Measurements from ENCODE around the gene AGBL1. TPM values are rescaled to one million over a fixed set of nuclear protein-coding genes. Genes with fewer than 3 reads are reported as not detected.
"Not testable (repeated sequence)": the region's sequence is repeated elsewhere in the genome, so short reads cannot be mapped to it uniquely, and the experiment has no call there.

The AGBL1 gene
- total RNA-seq, 1 donor from 2014 or later: not detected

- DNase-seq (ENCODE audit: low read depth in 2 of 2): no peak
These were observed 778.0 kb downstream of the AGBL1 start for GRCh38 chr15:86857701-86858100.

GRCh38 chr15:86863226-86863915, 783.7 kb downstream of the AGBL1 start:
- peak in 1 of 2 donors; percentile 1 for DNase-seq (ENCODE audit: low read depth in 2 of 2)

- DNase-seq (ENCODE audit: low read depth in 2 of 2): no peak
These were observed 786.2 kb downstream of the AGBL1 start for GRCh38 chr15:86865920-86866319.

GRCh38 chr15:86870846-86871245, 791.2 kb downstream of the AGBL1 start:
- no peak for DNase-seq (ENCODE audit: low read depth in 2 of 2)

- DNase-seq (ENCODE audit: low read depth in 2 of 2): no peak
These were observed 792.3 kb downstream of the AGBL1 start for GRCh38 chr15:86871964-86872363.

GRCh38 chr15:86872782-86873181, 793.1 kb downstream of the AGBL1 start:
- no peak for DNase-seq (ENCODE audit: low read depth in 2 of 2)

GRCh38 chr15:86875067-86875466, 795.4 kb downstream of the AGBL1 start:
- no peak for DNase-seq (ENCODE audit: low read depth in 2 of 2)

GRCh38 chr15:86876387-86876944, 796.8 kb downstream of the AGBL1 start:
- DNase-seq (ENCODE audit: low read depth in 2 of 2): no peak

GRCh38 chr15:86877171-86877631, 797.5 kb downstream of the AGBL1 start:
- DNase-seq (ENCODE audit: low read depth in 2 of 2): no peak

- not testable (repeated sequence) for DNase-seq (ENCODE audit: low read depth in 2 of 2)
These were observed 799.2 kb downstream of the AGBL1 start for GRCh38 chr15:86878844-86879243.

- DNase-seq (ENCODE audit: low read depth in 2 of 2): no peak
These were observed 799.9 kb downstream of the AGBL1 start for GRCh38 chr15:86879250-86880229.

- DNase-seq (ENCODE audit: low read depth in 2 of 2): no peak
These were observed 805.9 kb downstream of the AGBL1 start for GRCh38 chr15:86885616-86886015.

GRCh38 chr15:86892774-86893449, 813.2 kb downstream of the AGBL1 start:
- DNase-seq (ENCODE audit: low read depth in 2 of 2): no peak

GRCh38 chr15:86894269-86894668, 814.6 kb downstream of the AGBL1 start:
- DNase-seq (ENCODE audit: low read depth in 2 of 2): no peak

- no peak for DNase-seq (ENCODE audit: low read depth in 2 of 2)
These were observed 824.2 kb downstream of the AGBL1 start for GRCh38 chr15:86903642-86904421.

GRCh38 chr15:86905625-86906256, 826.1 kb downstream of the AGBL1 start:
- no peak for DNase-seq (ENCODE audit: low read depth in 2 of 2)

- no peak for DNase-seq (ENCODE audit: low read depth in 2 of 2)
These were observed 826.7 kb downstream of the AGBL1 start for GRCh38 chr15:86906376-86906775.

- DNase-seq (ENCODE audit: low read depth in 2 of 2): no peak
These were observed 831.4 kb downstream of the AGBL1 start for GRCh38 chr15:86911022-86911421.

- DNase-seq (ENCODE audit: low read depth in 2 of 2): no peak
These were observed 833.0 kb downstream of the AGBL1 start for GRCh38 chr15:86912661-86913060.

GRCh38 chr15:86915811-86916331, 836.2 kb downstream of the AGBL1 start:
- peak in 1 of 2 donors; percentile 2 for DNase-seq (ENCODE audit: low read depth in 2 of 2)

Measured in lung microvascular endothelial cell (primary cell).